Kasumi-1 (cell line): ENCODE results near the gene SLC30A1.
"Not testable (repeated sequence)": the region's sequence is repeated elsewhere in the genome, so short reads cannot be mapped to it uniquely, and the experiment has no call there.

Experiments
- DNase-seq, 2 experiments: peaks; one replicate each; lab custom pipeline; 2025; lab: John Stamatoyannopoulos, UW

SLC30A1 gene

DNA sequence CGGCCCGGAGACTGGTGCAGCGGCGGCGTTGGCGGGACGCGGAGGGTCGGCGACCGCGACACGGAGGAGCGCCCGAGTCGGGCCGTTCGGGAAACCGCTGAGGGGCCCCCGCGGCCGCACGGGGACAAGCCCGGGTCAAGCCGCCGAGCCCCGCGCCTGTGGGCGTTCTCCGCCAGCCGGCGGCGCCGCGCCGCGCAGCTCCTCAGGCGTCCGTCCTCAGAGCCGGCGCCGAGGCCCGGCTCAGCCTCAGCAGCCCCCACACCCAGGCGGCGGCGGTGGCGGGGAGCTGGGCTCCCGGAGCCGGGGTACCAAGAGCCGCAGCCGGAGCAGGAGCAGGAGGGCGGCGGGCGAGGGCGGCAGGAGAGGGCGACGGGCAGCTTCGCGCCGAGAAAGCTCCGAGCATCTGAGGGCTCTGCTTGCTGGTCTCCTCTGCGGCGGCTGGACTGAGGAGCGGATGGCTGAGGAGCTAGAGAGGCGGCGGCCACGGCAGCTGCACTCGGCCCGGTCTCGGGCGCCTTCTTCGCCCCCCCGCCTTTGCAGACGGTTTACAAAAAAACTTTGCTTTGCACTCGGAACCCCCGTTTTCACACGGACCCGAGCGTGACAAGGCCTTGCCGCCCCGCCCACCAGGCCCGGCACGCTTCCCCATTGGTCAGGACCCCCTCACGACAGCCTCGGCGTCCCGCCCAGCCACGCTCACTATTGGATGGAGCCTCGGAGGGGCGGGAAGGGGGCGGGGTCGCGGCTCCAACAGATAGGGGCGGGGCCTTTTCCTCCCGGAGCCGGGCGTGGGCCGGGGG, at the start of gene SLC30A1:
SLC30A1 (minus strand) TSS at position 522 of the 800 bp plus-strand sequence. CDS start 549 bp downstream, outside the sequence.
- peak; percentile 93 to 94 for DNase-seq

GRCh38 chr1:211628417-211628816, 49.5 kb upstream of the SLC30A1 start:
- no peak for DNase-seq

- DNase-seq = no peak
Observed at GRCh38 chr1:211627259-211627658, 48.3 kb upstream of the SLC30A1 start.

- not testable (repeated sequence) for DNase-seq
Observed at GRCh38 chr1:211625866-211626265, 46.9 kb upstream of the SLC30A1 start.

DNA sequence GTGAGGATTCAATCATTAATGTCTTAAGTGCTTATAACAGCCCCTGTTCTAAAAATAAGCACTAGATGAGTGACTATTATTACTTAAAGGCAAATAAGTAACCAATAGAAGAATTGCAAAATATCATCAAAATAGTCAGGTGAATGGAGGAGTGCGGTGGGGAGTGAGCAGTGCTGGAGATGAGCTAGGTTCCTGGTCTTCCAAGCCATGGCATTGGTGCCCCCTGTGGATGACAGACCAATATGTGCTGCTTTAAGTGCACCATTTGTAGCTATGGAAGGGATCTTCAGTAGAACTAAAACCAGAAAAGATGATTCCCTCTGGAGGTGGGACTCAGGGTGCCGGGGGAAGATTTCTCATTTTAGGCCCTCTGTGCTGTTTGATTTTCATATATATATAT, 46.1 kb upstream of the SLC30A1 start:
- peak; percentile 37 to 49 for DNase-seq

DNA sequence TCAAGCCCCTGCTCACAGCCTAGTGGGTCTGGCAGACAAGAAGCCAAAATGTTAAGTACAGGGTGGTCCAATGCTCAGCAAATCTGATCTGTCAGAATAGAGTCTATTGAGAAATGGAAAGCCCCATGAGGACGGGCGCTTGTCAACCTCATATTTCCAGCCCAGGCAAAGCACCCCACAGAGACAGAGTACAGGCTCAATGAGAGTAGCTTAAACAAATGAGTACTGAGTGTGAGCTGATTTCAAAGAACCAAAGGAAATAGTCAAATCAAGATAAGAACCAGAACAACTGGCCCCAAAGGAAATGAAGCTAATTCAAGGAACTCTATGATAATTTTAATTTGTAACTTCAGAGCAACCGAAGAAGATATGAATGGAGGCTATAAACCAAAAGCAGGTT, 44.6 kb upstream of the SLC30A1 start:
- DNase-seq = no peak

- DNase-seq = no peak
Observed at GRCh38 chr1:211621447-211622198, 42.7 kb upstream of the SLC30A1 start.

GRCh38 chr1:211620097-211620496, 41.1 kb upstream of the SLC30A1 start:
- no peak for DNase-seq

GRCh38 chr1:211619033-211619996, 40.4 kb upstream of the SLC30A1 start:
- no peak for DNase-seq

- DNase-seq = no peak
Observed at GRCh38 chr1:211616965-211617297, 38.0 kb upstream of the SLC30A1 start.

GRCh38 chr1:211616231-211616964, 37.4 kb upstream of the SLC30A1 start:
- no peak for DNase-seq

GRCh38 chr1:211614615-211615014, 35.7 kb upstream of the SLC30A1 start:
- DNase-seq = no peak

GRCh38 chr1:211613951-211614350, 35.0 kb upstream of the SLC30A1 start:
- DNase-seq = no peak

GRCh38 chr1:211613108-211613947, 34.4 kb upstream of the SLC30A1 start:
- DNase-seq = peak; percentile 81 to 83

DNA sequence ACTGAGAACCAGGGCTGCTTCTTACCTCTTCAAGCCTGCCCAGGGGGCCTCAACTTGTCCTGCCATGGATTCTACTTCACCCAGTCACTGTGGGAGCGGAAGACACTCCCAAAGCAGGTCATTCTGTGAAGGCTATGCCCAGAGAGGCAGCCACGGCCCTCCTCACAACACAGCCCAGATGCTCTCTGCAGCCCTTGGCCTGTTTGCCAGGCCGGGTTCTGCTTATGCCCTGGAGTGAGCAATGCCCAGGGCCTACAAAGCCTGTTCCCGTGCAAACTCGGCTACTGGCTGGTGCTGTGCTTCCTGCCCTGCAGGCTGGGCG, 33.8 kb upstream of the SLC30A1 start:
- DNase-seq = no peak

DNA sequence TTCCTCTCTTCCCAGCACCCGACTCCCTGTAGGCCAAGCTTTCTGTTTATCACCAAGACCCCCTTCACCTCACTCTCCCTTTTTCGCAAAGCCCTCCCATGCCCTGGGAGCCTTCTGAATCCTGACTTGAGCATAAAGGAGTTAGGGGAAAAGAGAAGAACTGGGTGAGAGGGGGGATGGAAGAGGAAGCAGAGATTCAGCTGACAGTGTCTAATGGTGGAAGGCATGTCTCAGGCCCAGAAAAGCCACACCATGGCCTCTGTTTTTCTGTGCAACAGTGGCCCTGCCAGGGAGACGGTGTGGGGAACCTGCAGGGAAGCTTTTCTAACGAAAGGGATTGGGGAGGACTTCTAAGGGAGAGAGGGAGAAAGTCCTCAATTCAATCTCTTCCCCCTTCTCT, 32.9 kb upstream of the SLC30A1 start:
- DNase-seq = no peak

DNA sequence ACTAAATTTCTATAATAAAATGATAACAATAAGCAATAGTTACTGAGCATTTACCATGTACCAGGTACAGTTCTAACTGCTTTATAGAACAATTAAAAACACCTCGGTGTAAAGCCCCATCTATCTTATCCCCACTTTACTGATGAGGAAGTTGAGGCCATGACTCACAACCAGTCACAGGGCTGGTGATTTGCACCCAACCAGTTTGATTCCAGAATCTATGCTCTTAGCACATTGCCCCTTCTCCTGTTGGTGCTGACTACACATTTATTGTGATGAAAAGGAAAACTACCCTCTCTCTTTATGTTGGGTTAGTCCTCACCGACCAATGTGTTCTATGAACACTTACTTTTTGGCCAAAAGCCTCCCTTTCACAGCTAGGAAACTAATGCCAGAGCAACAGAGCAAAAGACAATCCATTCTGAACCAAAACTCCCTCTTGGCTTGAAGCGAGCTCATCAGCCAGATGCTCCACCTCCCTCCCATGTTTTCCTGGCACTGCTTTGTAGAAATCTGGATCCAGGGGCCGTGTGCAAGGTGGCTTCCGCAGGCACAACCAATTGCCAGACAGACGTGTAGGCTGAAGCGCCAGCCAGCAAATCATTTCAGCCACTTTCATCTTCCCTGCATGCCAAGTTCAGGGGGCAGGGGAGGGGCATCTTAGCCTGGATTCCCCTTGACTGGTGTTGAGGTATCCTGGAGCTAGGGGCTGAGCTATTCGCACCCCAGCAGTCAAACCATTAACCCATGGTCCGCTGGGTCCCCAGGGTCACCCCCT, 32.0 kb upstream of the SLC30A1 start:
- no peak for DNase-seq

- DNase-seq = no peak
Observed at GRCh38 chr1:211609120-211610024, 30.4 kb upstream of the SLC30A1 start.
